GM23338 (cell line): Measurements from ENCODE around the gene NAA80. TPM values are rescaled to one million over a fixed set of nuclear protein-coding genes. Genes with fewer than 3 reads are reported as not detected.

Source experiments
- ATAC-seq: fragments of 200-7000 bp; cut with Tn5 transposase; 3 replicates; pipeline ENCODE4 v1.9.1; 2020
- DNase-seq: peaks from one replicate; pipeline ENCODE4 v3.0.0-alpha.2; 2015; ENCODE audit warnings: low spot score
- H2AFZ ChIP-seq: fragments of 200-600 bp; sonication (generic); 2 replicates; pipeline ENCODE4 v1.8.0; 2016; ENCODE audit warnings: antibody characterized with exemption, mild to moderate bottlenecking, moderate library complexity
- H3F3A ChIP-seq: fragments of 200-600 bp; sonication (generic); replicated peaks from 2 replicates; pipeline ENCODE4 v1.8.0; 2017; ENCODE audit warnings: antibody characterized with exemption, mixed run types, low read depth
- H3K27ac ChIP-seq: fragments of 200-600 bp; sonication (generic); 2 replicates; pipeline ENCODE4 v1.6.1; 2016; ENCODE audit warnings: low read depth
- H3K27me3 ChIP-seq: fragments of 200-600 bp; sonication (generic); 2 replicates; pipeline ENCODE4 v1.8.0; 2016; ENCODE audit warnings: mild to moderate bottlenecking, mixed run types, moderate library complexity; ENCODE audit not compliant: insufficient read depth
- H3K36me3 ChIP-seq: fragments of 200-600 bp; sonication (generic); 2 replicates; pipeline ENCODE4 v1.8.0; 2016; ENCODE audit warnings: mild to moderate bottlenecking; ENCODE audit not compliant: insufficient read depth
- H3K4me1 ChIP-seq: fragments of 200-600 bp; sonication (generic); 2 replicates; pipeline ENCODE4 v1.8.0; 2016; ENCODE audit warnings: mild to moderate bottlenecking, moderate library complexity; ENCODE audit not compliant: insufficient read depth
- H3K4me2 ChIP-seq: fragments of 200-600 bp; sonication (generic); 2 replicates; pipeline ENCODE4 v1.7.1; 2017; ENCODE audit warnings: mixed run types
- H3K4me3 ChIP-seq: fragments of 200-600 bp; sonication (generic); 2 replicates; pipeline ENCODE4 v1.6.1; 2016; ENCODE audit warnings: mixed run types
- H3K79me2 ChIP-seq: fragments of 200-600 bp; sonication (generic); replicated peaks from 2 replicates; pipeline ENCODE4 v1.8.0; 2017; ENCODE audit warnings: mild to moderate bottlenecking; ENCODE audit not compliant: insufficient read depth
- H3K9me2 ChIP-seq: fragments of 200-600 bp; sonication (generic); 2 replicates; pipeline ENCODE4 v1.8.0; 2017; ENCODE audit not compliant: insufficient read depth
- H4K20me1 ChIP-seq: fragments of 200-600 bp; sonication (generic); replicated peaks from 2 replicates; pipeline ENCODE4 v1.8.0; 2017; ENCODE audit warnings: mild to moderate bottlenecking; ENCODE audit not compliant: insufficient read depth
- H3K27ac Mint-ChIP-seq: 2 replicates; pipeline ENCODE4 v1.8.0; 2020; ENCODE audit warnings: inconsistent platforms, mild to moderate bottlenecking, moderate library complexity, mixed read lengths
- H3K27me3 Mint-ChIP-seq: 3 replicates; pipeline ENCODE4 v1.8.0; 2022; ENCODE audit warnings: low read depth, mild to moderate bottlenecking, moderate library complexity, mixed read lengths, inconsistent platforms; ENCODE audit not compliant: insufficient read depth, poor library complexity
- H3K36me3 Mint-ChIP-seq: 3 replicates; pipeline ENCODE4 v1.8.0; 2021; ENCODE audit warnings: low read depth, mild to moderate bottlenecking, inconsistent platforms, moderate library complexity, mixed read lengths
- H3K4me1 Mint-ChIP-seq: 3 replicates; pipeline ENCODE4 v1.8.0; 2020; ENCODE audit warnings: mild to moderate bottlenecking, inconsistent platforms, mixed read lengths
- H3K4me3 Mint-ChIP-seq: 3 replicates; pipeline ENCODE4 v1.8.0; 2021; ENCODE audit warnings: moderate library complexity, mild to moderate bottlenecking, inconsistent platforms, mixed read lengths
- H3K9me3 Mint-ChIP-seq: 3 replicates; pipeline ENCODE4 v1.8.0; 2020; ENCODE audit warnings: moderate library complexity, mild to moderate bottlenecking, inconsistent platforms, mixed read lengths
- CREB1 ChIP-seq: fragments of 250-450 bp; sonication (Bioruptor Pico); IDR thresholded peaks from 2 replicates; pipeline ENCODE4 v1.5.0; 2020; ENCODE audit warnings: low read depth, mild to moderate bottlenecking, moderate library complexity
- CTCF ChIP-seq, 2 experiments: fragments of 200-600 bp in 1 of 2; sonication (generic) in 1 of 2; conservative IDR thresholded peaks; 2 replicates each; pipeline versions ENCODE4 v1.5.1 to v1.6.1; 2016 to 2017; ENCODE audit warnings: antibody characterized with exemption in 2 of 2, low read depth in 2 of 2, mild to moderate bottlenecking in 2 of 2, moderate library complexity in 1 of 2
- ETS1 ChIP-seq: IDR thresholded peaks from 2 replicates; pipeline ENCODE4 v1.6.1; 2016; ENCODE audit warnings: antibody characterized with exemption
- EZH2 ChIP-seq: fragments of 200-600 bp; sonication (generic); IDR thresholded peaks from one replicate; pipeline ENCODE4 v1.8.0; 2017; ENCODE audit warnings: antibody characterized with exemption, mild to moderate bottlenecking, low read depth; ENCODE audit not compliant: unreplicated experiment
- EZH2phosphoT487 ChIP-seq: fragments of 200-600 bp; sonication (generic); IDR thresholded peaks from one replicate; pipeline ENCODE4 v1.8.1; 2018; ENCODE audit warnings: antibody characterized with exemption; ENCODE audit not compliant: unreplicated experiment
- JUNB ChIP-seq: IDR thresholded peaks from one replicate; pipeline ENCODE4 v1.6.1; 2016; ENCODE audit warnings: antibody characterized with exemption; ENCODE audit not compliant: unreplicated experiment
- NANOG ChIP-seq: IDR thresholded peaks from 2 replicates; pipeline ENCODE4 v1.6.1; 2016; ENCODE audit warnings: antibody characterized with exemption, borderline replicate concordance
- POLR2AphosphoS5 ChIP-seq: IDR thresholded peaks from 2 replicates; pipeline ENCODE4 v1.6.1; 2016; ENCODE audit warnings: antibody characterized with exemption, low read depth
- REST ChIP-seq: IDR thresholded peaks from one replicate; pipeline ENCODE4 v1.6.1; 2018; ENCODE audit warnings: antibody characterized with exemption; ENCODE audit not compliant: unreplicated experiment
- STAT1 ChIP-seq: IDR thresholded peaks from one replicate; pipeline ENCODE4 v1.6.1; 2016; ENCODE audit warnings: antibody characterized with exemption; ENCODE audit not compliant: unreplicated experiment
- ZNF114 ChIP-seq: fragments of 250-450 bp; sonication (Bioruptor Pico); IDR thresholded peaks from 2 replicates; pipeline ENCODE4 v1.5.0; 2020; ENCODE audit warnings: mild to moderate bottlenecking, moderate library complexity
- ZNF331 ChIP-seq: fragments of 250-450 bp; sonication (Bioruptor Pico); IDR thresholded peaks from 2 replicates; pipeline ENCODE4 v1.5.0; 2020; ENCODE audit warnings: low read depth, mild to moderate bottlenecking, moderate library complexity
- ZNF462 ChIP-seq: fragments of 250-450 bp; sonication (Bioruptor Pico); IDR thresholded peaks from 2 replicates; pipeline ENCODE4 v1.5.0; 2020; ENCODE audit warnings: mild to moderate bottlenecking, moderate library complexity
- polyA plus RNA-seq: library from polyadenylated mRNA; unstranded; fragments of >200 nt; fragmentation: Nextera tagmentation; extraction: Ambion mirVana; gene quantifications from 2 replicates; pipeline ENCODE4 v1.2.1, GENCODE V29; 2016
- total RNA-seq: library from RNA; depleted of rRNA; stranded (reverse); fragments of >200 nt; shearing (Covaris generic); gene quantifications from 2 replicates; pipeline ENCODE4 v1.2.3, GENCODE V29; 2014

Gene NAA80
- total and polyA plus RNA-seq, 2 experiments from 2014 or later = 12.1 to 16.7 TPM

DNA sequence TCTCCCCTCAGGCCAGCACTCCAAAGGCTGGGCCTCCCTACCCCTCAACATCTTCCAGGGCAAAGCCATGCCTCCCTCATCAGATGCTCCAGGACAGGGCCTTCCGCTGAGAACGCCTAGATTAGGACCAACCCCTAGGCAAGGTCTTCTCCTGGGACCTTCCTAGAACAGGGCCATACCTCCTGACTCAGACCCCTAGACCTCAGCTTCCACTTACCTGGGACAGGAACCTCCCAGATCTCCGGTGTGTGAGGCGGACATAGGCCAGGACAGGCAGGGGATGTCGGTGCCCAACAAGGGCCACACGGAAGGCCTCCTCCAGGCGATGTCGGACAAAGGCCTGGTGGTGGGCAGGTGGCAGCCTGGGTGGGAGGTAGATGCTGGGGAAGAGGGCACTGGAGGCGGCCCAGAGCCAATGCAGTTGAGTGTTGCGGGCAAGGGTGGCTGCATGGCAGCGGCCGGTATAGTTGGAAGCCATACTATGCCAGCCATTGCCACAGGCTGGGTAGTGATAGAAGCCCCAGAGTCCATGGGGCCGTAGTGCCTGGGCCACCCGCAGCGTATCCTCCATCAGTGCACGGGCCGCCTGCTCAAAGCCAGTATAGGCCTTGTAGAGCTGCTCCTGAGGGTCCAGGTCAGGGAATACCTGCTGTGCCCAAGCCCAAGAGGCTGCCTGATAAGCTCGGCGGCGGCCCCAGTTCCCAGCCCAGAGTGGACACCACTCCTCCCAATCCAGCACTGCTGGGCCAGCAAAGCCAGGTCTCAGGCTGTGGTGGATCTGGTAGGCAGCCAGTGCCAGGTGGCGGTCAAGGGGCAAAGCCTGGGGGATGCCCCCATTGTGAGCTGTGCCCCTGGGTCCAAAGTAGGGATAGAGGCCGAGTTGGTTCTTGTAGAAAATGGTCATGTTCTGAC, 4.5 kb downstream of the NAA80 start:
- no peak for ATAC-seq
- no peak for DNase-seq

More for the DNA sequence above, 4.5 kb downstream of the NAA80 start:
- Histone ChIP-seq H3K4me1 (peaks cover 12% of the 10 kb centered on the region), H3K36me3 (no peaks in the 10 kb centered on the region; the same call in 1 of the 2 replicates), H3K4me3 (no peak overlapping the region), H4K20me1 (no peaks in the 10 kb centered on the region), H3F3A (peaks cover 3% of the 10 kb centered on the region; the same call in 1 of the 2 replicates), H3K27ac (no peak overlapping the region), H3K9me2 (no peaks in the 10 kb centered on the region), H3K4me2 (no peak overlapping the region), H3K27me3 (no peaks in the 10 kb centered on the region), H3K79me2 (peaks cover 17% of the 10 kb centered on the region), H2AFZ (no peak overlapping the region)
- Mint-ChIP-seq H3K4me3 (no peak overlapping the region), H3K36me3 (peaks cover 17% of the 10 kb centered on the region), H3K4me1 (peaks cover 16% of the 10 kb centered on the region), H3K27me3 (peaks cover 17% of the 10 kb centered on the region), H3K9me3 (no peaks in the 10 kb centered on the region), H3K27ac (no peak overlapping the region)
- TF ChIP-seq CREB1 (CRISPR knock-in tag) = no peak
- TF ChIP-seq EZH2phosphoT487 = no peak
- TF ChIP-seq EZH2 = no peak
- no peak for TF ChIP-seq ZNF331 (CRISPR knock-in tag)
- TF ChIP-seq JUNB = no peak
- no peak for TF ChIP-seq ZNF462
- TF ChIP-seq NANOG = no peak
- no peak for TF ChIP-seq CTCF (conservative IDR thresholded peaks at IDR 0.05; ENCODE audit: low read depth in 2 of 2)
- no peak for TF ChIP-seq POLR2AphosphoS5
- TF ChIP-seq REST = no peak
- no peak for TF ChIP-seq ETS1
- no peak for TF ChIP-seq ZNF114
- TF ChIP-seq STAT1 = no peak
